ENCODE measurements around the gene GALNT13.

Gene GALNT13

DNA sequence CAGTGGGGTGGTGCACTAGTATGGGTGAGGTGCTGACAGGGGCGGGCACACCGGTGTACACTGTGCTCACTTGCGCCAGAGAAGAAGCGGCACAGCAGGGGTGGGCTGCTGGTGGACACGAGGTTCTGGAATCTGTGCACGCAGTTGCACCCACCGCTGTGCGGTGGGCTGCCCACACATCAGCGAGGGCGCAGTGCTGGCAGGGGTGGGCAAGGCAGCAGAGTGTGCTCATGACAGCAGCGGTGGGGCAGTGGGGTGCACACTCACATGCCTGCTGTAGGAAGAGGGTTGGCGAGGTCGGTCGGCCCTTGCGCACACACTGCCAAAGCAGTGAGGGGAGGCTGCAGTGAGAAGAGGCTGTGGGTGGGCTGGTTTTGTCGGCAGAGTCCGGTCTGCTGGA is 141.8 kb downstream of the GALNT13 start:
- TF ChIP-seq, protein P1, sequence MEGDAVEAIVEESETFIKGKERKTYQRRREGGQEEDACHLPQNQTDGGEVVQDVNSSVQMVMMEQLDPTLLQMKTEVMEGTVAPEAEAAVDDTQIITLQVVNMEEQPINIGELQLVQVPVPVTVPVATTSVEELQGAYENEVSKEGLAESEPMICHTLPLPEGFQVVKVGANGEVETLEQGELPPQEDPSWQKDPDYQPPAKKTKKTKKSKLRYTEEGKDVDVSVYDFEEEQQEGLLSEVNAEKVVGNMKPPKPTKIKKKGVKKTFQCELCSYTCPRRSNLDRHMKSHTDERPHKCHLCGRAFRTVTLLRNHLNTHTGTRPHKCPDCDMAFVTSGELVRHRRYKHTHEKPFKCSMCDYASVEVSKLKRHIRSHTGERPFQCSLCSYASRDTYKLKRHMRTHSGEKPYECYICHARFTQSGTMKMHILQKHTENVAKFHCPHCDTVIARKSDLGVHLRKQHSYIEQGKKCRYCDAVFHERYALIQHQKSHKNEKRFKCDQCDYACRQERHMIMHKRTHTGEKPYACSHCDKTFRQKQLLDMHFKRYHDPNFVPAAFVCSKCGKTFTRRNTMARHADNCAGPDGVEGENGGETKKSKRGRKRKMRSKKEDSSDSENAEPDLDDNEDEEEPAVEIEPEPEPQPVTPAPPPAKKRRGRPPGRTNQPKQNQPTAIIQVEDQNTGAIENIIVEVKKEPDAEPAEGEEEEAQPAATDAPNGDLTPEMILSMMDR (IDR thresholded peaks at IDR 0.05; ENCODE audit: insufficient read depth, low read length, poor library complexity, severe bottlenecking), result no peak
- TF ChIP-seq EZH2phosphoT487 (conservative IDR thresholded peaks at IDR 0.05; ENCODE audit: low read length), result no peak
- no peak overlapping the region for H3K4me3 ChIP-seq (ENCODE audit: insufficient read depth, low read length, poor library complexity, severe bottlenecking)
- H3K4me2 ChIP-seq (ENCODE audit: low read depth, low read length, poor library complexity, severe bottlenecking), result no peak overlapping the region
- no peaks in the 10 kb centered on the region for H3K36me3 ChIP-seq (ENCODE audit: low read length)
- no peaks in the 10 kb centered on the region for H3F3A ChIP-seq (ENCODE audit: insufficient read depth)
- H4K20me1 ChIP-seq (ENCODE audit: low read depth, low read length), result no peaks in the 10 kb centered on the region
- no peaks in the 10 kb centered on the region for H3K9me3 ChIP-seq (ENCODE audit: insufficient read depth, low read length)
- no peak overlapping the region for H3K9ac ChIP-seq (ENCODE audit: low read length)
- H3K27ac ChIP-seq (ENCODE audit: low read depth, low read length), result no peak overlapping the region
- no peaks in the 10 kb centered on the region for H3K9me2 ChIP-seq (replicated peaks; ENCODE audit: insufficient read depth, low read length)
- no peaks in the 10 kb centered on the region for H3K27me3 ChIP-seq (ENCODE audit: low read length)
- H2AFZ ChIP-seq (ENCODE audit: low read depth, low read length, severe bottlenecking), result no peak overlapping the region
- H3K79me2 ChIP-seq (ENCODE audit: insufficient read depth, low read length), result no peaks in the 10 kb centered on the region

DNA sequence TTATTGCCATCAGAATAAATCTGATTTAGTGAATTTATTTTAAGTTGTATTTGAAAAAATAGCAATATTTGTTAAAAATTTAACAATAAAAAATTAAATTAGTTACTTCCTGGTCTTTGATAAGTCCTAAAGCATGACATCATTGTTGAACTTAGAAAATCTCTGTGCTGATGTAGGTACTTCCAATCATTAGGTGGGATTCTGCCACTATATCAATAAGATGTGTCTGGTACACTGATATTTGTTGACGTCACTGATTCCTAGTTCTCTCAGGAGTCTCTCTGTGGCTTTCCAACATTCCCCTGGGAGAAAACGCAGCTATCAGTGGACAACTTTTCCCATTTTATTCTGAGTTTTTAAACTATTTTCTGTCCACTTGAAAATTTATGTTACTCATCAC is 143.5 kb downstream of the GALNT13 start:
- Histone ChIP-seq H4K20me1 (ENCODE audit: low read depth, low read length) (no peaks in the 10 kb centered on the region), H3K27ac (ENCODE audit: low read depth, low read length) (no peak overlapping the region), H3K4me2 (ENCODE audit: low read depth, low read length, poor library complexity, severe bottlenecking) (no peak overlapping the region)

DNA sequence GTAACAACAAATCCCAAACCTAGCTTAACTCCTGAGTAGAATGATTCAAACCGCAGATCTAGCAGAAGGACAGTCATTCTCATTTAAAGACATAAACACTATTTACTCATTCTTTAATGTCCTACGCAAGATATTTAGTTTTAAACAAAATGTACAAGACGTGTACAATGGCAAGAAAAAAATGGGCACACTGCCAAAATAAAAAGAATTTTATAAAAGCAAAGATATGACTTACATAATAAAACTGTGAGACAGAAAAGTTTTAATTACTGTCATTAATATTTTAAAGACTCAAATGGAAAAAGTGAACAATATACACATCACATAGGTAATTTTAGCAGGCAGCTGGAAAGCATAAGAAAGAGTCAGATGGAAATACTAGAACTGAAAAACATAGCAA is 157.8 kb downstream of the GALNT13 start:
- Histone ChIP-seq H3K36me3 (ENCODE audit: low read length) (no peaks in the 10 kb centered on the region), H3F3A (ENCODE audit: insufficient read depth) (no peaks in the 10 kb centered on the region), H3K27me3 (ENCODE audit: low read length) (no peaks in the 10 kb centered on the region), H3K79me2 (ENCODE audit: insufficient read depth, low read length) (no peaks in the 10 kb centered on the region), H3K27ac (ENCODE audit: low read depth, low read length) (no peak overlapping the region), H3K4me3 (ENCODE audit: insufficient read depth, low read length, poor library complexity, severe bottlenecking) (no peak overlapping the region), H4K20me1 (ENCODE audit: low read depth, low read length) (no peaks in the 10 kb centered on the region), H3K9me2 (replicated peaks; ENCODE audit: insufficient read depth, low read length) (no peaks in the 10 kb centered on the region), H3K9ac (ENCODE audit: low read length) (no peak overlapping the region), H2AFZ (ENCODE audit: low read depth, low read length, severe bottlenecking) (no peak overlapping the region), H3K4me2 (ENCODE audit: low read depth, low read length, poor library complexity, severe bottlenecking) (no peak overlapping the region), H3K9me3 (ENCODE audit: insufficient read depth, low read length) (no peaks in the 10 kb centered on the region)
- TF ChIP-seq, protein P1 (IDR thresholded peaks at IDR 0.05; ENCODE audit: insufficient read depth, low read length, poor library complexity, severe bottlenecking), result no peak
- no peak for TF ChIP-seq EZH2phosphoT487 (conservative IDR thresholded peaks at IDR 0.05; ENCODE audit: low read length)

More for the DNA sequence above, 143.5 kb downstream of the GALNT13 start:
- no peaks in the 10 kb centered on the region for H3K9me3 ChIP-seq (ENCODE audit: insufficient read depth, low read length)
- H3F3A ChIP-seq (ENCODE audit: insufficient read depth), result no peaks in the 10 kb centered on the region
- H3K4me3 ChIP-seq (ENCODE audit: insufficient read depth, low read length, poor library complexity, severe bottlenecking), result no peak overlapping the region
- TF ChIP-seq, protein P1 (IDR thresholded peaks at IDR 0.05; ENCODE audit: insufficient read depth, low read length, poor library complexity, severe bottlenecking), result no peak
- TF ChIP-seq EZH2phosphoT487 (conservative IDR thresholded peaks at IDR 0.05; ENCODE audit: low read length), result no peak
- H3K79me2 ChIP-seq (ENCODE audit: insufficient read depth, low read length), result no peaks in the 10 kb centered on the region
- H2AFZ ChIP-seq (ENCODE audit: low read depth, low read length, severe bottlenecking), result no peak overlapping the region
- H3K9me2 ChIP-seq (replicated peaks; ENCODE audit: insufficient read depth, low read length), result no peaks in the 10 kb centered on the region
- H3K36me3 ChIP-seq (ENCODE audit: low read length), result no peaks in the 10 kb centered on the region
- H3K9ac ChIP-seq (ENCODE audit: low read length), result no peak overlapping the region
- H3K27me3 ChIP-seq (ENCODE audit: low read length), result no peaks in the 10 kb centered on the region

Measured in SU-DHL-6 (cell line).